Stimulated activated CD8-positive, alpha-beta memory T cell treated with anti-CD3 and anti-CD28 coated beads, Interleukin-7, amount 100 ng/mL, for 24 hours (primary cell): ENCODE results near the gene FAM184A.

Source experiments
- DNase-seq: peaks from one replicate; pipeline ENCODE4 v3.0.0-alpha.2; 2020; ENCODE audit warnings: low read depth

Gene FAM184A

GRCh38 chr6:118914598-118914997, 163.9 kb downstream of the FAM184A start:
- no peak for DNase-seq

DNA sequence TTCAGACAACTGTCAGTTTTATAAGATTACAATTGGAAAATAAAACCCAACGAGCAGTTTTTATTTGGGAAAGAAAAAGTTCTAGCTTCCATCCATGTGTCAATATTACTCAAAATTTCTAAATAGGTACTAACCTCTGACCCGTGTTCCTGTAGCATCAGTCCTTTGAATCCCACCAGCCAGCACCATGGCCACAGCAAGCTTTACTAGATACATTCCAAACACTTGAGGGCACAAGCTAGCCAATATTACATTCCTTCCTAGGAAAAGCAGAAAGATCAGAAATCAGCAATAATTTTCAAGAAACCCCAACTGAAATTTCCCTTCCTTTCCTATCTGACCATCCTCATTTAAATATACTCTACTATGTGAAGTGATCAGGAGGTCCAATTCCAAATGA, 165.3 kb downstream of the FAM184A start:
- no peak for DNase-seq

DNA sequence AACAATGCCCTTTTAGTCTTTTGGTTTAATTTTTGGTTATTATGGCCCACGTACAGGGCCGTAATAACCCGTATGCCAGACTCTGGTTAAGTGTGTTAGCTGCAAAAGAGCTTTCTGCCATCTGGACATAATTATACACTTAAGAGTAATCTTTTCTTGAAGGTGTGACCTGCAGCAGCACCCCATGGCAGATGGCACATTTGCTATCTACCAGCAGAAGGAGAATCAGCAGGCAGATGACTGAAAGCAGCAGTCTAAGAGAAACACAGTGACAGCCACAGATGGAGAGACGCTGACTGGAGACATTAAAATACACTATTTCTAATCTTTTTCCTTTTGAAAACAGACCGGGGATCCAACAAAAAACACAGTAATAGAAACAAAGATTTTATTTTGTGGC, 165.8 kb downstream of the FAM184A start:
- DNase-seq: no peak
